NOMO-1 treated with dmso at 0.1 percent for 144 hours (cell line): Measurements from ENCODE around the gene PHPT1.
"Not testable (repeated sequence)": the region's sequence is repeated elsewhere in the genome, so short reads cannot be mapped to it uniquely, and the experiment has no call there.

Experiments used
- DNase-seq: peaks from one replicate; lab custom pipeline; 2025; ENCODE audit not compliant: unreplicated experiment; lab: John Stamatoyannopoulos, UW

Gene PHPT1

GRCh38 chr9:136823136-136824046 lies 25.8 kb upstream of the PHPT1 start:
- no peak for DNase-seq

DNA sequence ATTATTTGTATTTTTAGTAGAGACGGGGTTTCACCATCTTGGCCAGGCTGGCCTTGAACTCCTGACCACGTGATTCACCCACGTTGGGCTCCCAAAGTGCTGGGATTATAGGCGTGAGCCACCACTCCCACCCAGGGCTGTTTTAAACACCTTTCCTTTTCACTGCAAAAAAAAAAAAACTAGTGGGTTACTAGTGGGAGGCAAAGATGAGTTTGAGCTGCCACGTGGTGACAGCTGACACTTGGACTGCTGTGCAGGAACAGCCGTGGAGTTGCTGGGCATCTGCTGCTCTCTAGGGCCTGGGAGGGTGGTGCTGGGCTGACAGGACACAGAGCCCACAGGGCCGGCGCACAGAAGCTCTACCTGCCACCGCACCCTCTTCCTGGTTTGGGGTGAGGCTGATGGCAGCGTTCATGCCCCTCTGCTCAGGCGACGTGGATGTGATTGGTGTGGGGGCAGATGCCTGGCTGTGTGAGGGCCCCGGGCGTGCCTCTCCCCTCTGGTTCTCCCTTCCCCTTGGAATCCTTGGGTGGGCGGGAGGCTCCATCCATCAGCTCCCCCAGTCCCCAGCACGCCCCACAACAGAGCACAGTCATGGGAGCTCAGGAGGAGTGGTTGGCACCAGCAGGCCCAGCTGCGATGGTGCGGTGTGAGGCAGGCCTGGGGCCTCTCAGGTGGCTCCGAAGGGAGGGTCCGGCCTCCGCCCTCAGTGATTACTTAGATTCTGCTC lies 24.5 kb upstream of the PHPT1 start:
- DNase-seq = no peak

DNA sequence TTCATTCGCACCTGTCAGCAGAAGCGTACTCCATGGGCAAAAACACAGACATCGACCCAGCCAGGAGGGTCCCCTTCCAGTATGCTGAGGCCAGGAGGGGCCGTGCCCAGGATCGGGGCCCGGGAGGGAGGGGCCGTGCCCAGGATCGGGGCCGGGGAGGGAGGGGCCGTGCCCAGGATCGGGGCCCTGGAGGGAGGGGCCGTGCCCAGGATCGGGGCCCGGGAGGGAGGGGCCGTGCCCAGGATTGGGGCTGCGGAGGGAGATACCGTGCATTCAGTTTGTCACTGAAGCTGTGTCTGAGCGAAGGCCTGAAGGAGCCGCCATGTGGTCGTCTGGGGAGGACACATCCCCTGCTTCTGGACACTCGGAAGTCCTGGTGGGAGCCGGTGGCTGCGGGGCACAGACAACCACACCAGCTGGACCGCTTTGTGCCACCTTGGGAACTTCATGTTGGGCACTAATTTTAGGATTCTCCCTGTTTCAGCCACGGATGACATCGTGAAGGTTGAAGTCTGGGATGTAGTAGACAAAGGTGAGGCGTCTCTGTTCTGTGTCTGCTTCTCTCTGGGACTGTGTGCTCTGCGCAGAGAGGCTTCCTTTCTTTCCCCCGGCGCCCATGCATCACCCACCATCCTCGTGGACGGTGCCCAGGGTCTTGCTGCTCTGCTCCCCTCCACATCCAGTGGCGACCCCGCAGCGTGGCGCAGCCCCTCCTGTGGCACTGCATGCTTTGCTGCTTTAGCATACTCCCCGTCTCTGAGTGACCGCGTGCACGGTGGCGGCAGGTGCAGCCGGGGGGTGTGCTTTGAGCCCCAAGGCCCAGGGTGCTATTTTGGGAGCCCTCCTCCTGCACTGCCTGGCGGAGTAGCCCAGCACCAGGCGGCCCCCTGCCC lies 23.7 kb upstream of the PHPT1 start:
- no peak for DNase-seq

DNA sequence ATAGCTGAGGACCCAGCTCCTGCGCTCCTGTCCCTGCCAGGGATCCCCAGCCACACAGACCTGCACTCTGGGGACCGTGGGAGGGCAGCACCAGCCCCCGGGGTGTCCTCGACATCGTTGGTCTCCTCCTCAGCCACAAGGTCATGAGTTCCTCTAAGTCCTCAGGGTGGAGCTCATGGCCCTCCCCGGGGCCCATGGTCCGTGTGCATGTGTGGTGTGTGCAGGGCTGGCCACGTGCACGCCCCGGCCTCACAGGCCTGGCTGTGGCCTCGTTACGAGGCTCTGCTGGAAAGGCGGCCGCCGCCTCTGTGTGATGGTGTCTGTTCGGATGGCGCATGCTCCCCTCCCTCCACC lies 23.0 kb upstream of the PHPT1 start:
- no peak for DNase-seq

GRCh38 chr9:136826703-136827582 lies 22.3 kb upstream of the PHPT1 start:
- no peak for DNase-seq

- no peak for DNase-seq
Measured at GRCh38 chr9:136827794-136828473, 21.3 kb upstream of the PHPT1 start.

DNA sequence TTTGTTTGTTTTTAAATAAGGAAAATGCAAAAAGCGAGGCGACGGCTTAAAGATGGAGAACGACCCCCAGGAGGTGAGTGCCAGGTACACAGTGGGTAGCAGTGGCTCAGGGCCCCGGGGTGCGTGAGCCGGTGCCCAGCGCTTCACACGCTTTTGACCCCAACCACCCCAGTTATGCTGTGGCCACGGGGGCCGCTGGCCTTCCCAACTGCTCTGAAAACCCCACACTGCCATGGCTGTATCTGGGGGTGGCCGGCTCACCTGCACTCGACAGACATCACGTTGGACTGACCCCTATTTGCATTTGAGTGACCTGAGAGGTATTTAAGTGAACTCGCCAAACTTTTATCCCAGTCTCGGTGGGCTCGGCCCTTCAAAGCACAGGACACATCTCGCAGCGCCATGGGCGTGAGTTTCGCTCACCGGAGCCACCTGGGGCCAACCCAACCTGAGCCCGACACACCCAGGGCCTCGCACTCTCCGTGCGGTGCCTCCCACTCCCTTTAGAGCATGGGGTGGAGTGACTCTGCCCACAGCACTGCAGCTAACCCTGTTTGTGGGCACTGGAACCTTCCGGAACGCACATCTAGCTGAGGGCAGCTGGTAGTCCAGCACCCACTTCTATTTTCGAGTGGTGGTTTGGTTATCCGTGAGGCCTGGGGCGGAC lies 20.6 kb upstream of the PHPT1 start:
- no peak for DNase-seq

DNA sequence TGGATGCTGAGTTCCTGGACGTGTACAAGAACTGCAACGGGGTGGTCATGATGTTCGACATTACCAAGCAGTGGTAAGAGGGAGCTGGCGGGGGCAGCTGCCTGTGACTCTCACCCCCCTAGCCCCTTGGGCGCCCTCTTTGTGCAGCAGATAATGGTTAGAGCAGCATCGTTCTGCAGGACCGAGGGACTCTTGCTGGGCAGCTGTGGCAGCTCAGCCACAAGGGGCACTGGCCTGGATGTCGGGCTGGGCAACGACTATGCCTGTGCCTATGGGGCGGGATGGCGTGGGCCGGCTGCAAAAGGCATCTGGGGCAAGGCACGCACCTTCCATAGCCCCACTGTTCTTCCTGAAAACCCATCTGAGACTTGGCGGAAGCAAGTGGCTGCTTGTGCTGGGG lies 19.8 kb upstream of the PHPT1 start:
- DNase-seq = no peak

GRCh38 chr9:136829981-136830885 lies 19.0 kb upstream of the PHPT1 start:
- DNase-seq = no peak

GRCh38 chr9:136831002-136831719 lies 18.0 kb upstream of the PHPT1 start:
- no peak for DNase-seq

- DNase-seq = no peak
Measured at GRCh38 chr9:136831720-136832104, 17.5 kb upstream of the PHPT1 start.

DNA sequence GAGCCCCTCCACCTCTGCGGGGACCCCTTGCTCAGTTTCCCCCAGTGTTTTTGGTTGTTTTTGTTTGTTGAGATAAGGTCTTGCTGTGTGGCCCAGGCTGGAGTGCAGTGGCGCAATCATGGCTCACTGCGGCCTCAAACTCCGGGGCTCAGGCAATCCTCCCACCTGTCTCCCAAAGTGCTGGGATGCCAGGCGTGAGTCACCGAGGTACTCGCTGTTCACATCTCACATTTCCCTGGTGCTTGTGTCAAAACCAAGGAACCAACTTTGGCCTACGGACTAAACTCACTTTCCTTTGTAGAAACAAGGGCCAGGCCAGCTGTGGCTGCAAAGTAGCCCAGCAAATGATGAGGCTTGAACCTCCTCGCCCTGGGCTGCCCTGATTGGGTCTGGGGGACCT lies 16.6 kb upstream of the PHPT1 start:
- no peak for DNase-seq

DNA sequence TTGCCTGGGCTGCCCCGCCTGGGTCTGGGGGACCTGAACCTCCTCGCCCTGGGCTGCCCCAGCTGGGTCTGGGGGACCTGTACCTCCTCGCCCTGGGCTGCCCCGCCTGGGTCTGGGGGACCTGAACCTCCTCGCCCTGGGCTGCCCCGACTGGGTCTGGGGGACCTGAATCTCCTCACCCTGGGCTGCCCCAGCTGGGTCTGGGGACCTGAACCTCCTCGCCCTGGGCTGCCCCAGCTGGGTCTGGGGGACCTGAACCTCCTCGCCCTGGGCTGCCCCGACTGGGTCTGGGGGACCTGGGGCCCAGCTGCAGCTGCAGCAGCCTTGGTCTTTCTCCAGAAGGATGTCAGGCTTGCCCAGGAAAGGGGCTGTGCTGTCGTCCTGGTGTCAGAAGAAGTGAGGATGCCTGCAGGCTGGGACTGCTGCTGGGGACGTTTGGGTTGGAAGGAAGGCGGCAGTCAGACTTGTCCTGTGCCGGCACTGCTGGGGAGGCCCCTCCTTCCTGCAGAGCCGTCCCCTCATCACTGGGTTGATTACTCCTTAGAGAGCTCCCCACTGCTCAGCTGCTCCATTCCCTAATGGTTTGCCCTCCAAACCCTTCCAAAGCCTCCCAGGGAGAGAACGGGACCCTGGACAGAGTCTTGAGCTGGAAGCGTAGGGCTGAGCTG lies 15.7 kb upstream of the PHPT1 start:
- not testable (repeated sequence) for DNase-seq

GRCh38 chr9:136835162-136835931 lies 13.9 kb upstream of the PHPT1 start:
- no peak for DNase-seq

GRCh38 chr9:136835932-136836904 lies 13.0 kb upstream of the PHPT1 start:
- DNase-seq = no peak
